A673 (cell line): Measurements from ENCODE around the gene STMP1. TPM values are rescaled to one million over a fixed set of nuclear protein-coding genes. Genes with fewer than 3 reads are reported as not detected.

ENCODE experiments used
- BruUV-seq: library from RNA; stranded (reverse); fragments of 400-500 nt; replicated peaks from 2 replicates; lab custom pipeline; 2021; lab: Mats Ljungman, UMichigan
- CTCF ChIA-PET: fragments of 300-600 bp; sonication (Branson Sonifier 250); formaldehyde crosslinking; loops from one replicate; lab custom pipeline; 2022; ENCODE audit warnings: antibody characterized with exemption; lab: Charles Lee
- POLR2A ChIA-PET: fragments of 300-600 bp; sonication (Branson Sonifier 250); formaldehyde crosslinking; loops from one replicate; lab custom pipeline; 2022; ENCODE audit warnings: antibody characterized with exemption; ENCODE audit not compliant: low non-redundant PET; lab: Charles Lee
- DNase-seq: peaks from one replicate; pipeline ENCODE4 v3.0.0-alpha.2; 2015; ENCODE audit warnings: low spot score
- H3K27ac ChIP-seq: fragments of 200-600 bp; sonication (generic); 2 replicates; pipeline ENCODE4 v1.5.1; 2016; ENCODE audit warnings: mixed run types, low read depth, mild to moderate bottlenecking, mixed read lengths, antibody characterized with exemption, low read length; ENCODE audit not compliant: poor library complexity, severe bottlenecking
- H3K27me3 ChIP-seq: fragments of 200-600 bp; sonication (generic); replicated peaks from 2 replicates; pipeline ENCODE4 v1.6.1; 2017; ENCODE audit warnings: mixed run types, low read depth, mild to moderate bottlenecking, mixed read lengths, antibody characterized with exemption, low read length; ENCODE audit not compliant: insufficient read depth, poor library complexity
- H3K36me3 ChIP-seq: fragments of 200-600 bp; sonication (generic); 2 replicates; pipeline ENCODE4 v1.6.1; 2016; ENCODE audit warnings: mixed run types, mild to moderate bottlenecking, mixed read lengths, antibody characterized with exemption, low read length; ENCODE audit not compliant: insufficient read depth, poor library complexity, severe bottlenecking
- H3K4me1 ChIP-seq: fragments of 200-600 bp; sonication (generic); 2 replicates; pipeline ENCODE4 v1.6.1; 2017; ENCODE audit warnings: mixed run types, mild to moderate bottlenecking, mixed read lengths, antibody characterized with exemption, low read length; ENCODE audit not compliant: insufficient read depth, poor library complexity, severe bottlenecking
- H3K4me3 ChIP-seq: fragments of 200-600 bp; sonication (generic); 2 replicates; pipeline ENCODE4 v1.5.1; 2016; ENCODE audit warnings: low read depth, mixed run types, mild to moderate bottlenecking, mixed read lengths, low read length; ENCODE audit not compliant: poor library complexity, severe bottlenecking
- H3K9me3 ChIP-seq: fragments of 200-600 bp; sonication (generic); 2 replicates; pipeline ENCODE4 v1.6.1; 2016; ENCODE audit warnings: mixed run types, low read depth, mild to moderate bottlenecking, mixed read lengths, antibody characterized with exemption, low read length; ENCODE audit not compliant: poor library complexity, severe bottlenecking
- EZH2 ChIP-seq: fragments of 200-600 bp; sonication (generic); IDR thresholded peaks from 2 replicates; pipeline ENCODE4 v1.6.1; 2017; ENCODE audit warnings: borderline replicate concordance, low read depth, mild to moderate bottlenecking, mixed read lengths, antibody characterized with exemption, low read length; ENCODE audit not compliant: poor library complexity, severe bottlenecking
- intact Hi-C: fragments of 100-400 bp; cut with micrococcal nuclease; formaldehyde crosslinking; loops from one replicate; pipeline ENCODE4 v1.10.0; 2022; ENCODE audit not compliant: unreplicated experiment
- total RNA-seq: library from RNA; stranded (reverse); gene quantifications from 2 replicates; pipeline ENCODE4 v1.2.3, GENCODE V29; 2021
- TF ChIP-seq, protein P1 (sequence below): fragments of 300-800, 200-600 bp; sonication (generic); conservative IDR thresholded peaks from 2 replicates; pipeline ENCODE4 v1.5.1; 2017; ENCODE audit warnings: low read depth, mild to moderate bottlenecking, antibody characterized with exemption, low read length, moderate library complexity, mixed read lengths

Gene STMP1
- total RNA-seq, 1 experiment from 2014 or later, result 33.4 TPM

DNA sequence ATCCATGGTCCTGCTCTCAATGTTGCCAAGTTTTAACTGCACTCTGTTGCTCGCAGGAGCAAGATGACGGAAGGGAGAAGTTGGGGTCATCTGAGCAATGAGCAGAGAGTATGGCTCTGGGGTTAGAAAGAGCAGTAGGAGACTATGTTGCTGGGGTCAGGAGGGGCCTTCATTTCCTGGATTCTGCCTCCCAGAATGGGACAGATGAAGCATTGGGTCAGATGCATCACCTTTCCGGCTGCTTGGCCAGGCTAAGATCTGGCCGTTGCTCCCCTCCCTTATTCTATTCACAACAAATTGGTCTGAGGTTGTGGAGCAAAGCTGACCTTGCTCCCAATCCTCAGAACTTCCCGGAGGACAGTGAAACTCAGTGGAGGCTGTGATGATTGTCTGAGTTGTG, 22.4 kb downstream of the STMP1 start:
- Histone ChIP-seq H3K9me3 (no peaks in the 10 kb centered on the region), H3K4me3 (no peak overlapping the region), H3K27me3 (no peaks in the 10 kb centered on the region), H3K4me1 (no peaks in the 10 kb centered on the region), H3K36me3 (no peaks in the 10 kb centered on the region), H3K27ac (no peak overlapping the region)
- no peak for TF ChIP-seq EZH2
- TF ChIP-seq, protein P1, sequence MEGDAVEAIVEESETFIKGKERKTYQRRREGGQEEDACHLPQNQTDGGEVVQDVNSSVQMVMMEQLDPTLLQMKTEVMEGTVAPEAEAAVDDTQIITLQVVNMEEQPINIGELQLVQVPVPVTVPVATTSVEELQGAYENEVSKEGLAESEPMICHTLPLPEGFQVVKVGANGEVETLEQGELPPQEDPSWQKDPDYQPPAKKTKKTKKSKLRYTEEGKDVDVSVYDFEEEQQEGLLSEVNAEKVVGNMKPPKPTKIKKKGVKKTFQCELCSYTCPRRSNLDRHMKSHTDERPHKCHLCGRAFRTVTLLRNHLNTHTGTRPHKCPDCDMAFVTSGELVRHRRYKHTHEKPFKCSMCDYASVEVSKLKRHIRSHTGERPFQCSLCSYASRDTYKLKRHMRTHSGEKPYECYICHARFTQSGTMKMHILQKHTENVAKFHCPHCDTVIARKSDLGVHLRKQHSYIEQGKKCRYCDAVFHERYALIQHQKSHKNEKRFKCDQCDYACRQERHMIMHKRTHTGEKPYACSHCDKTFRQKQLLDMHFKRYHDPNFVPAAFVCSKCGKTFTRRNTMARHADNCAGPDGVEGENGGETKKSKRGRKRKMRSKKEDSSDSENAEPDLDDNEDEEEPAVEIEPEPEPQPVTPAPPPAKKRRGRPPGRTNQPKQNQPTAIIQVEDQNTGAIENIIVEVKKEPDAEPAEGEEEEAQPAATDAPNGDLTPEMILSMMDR, result no peak
- BruUV-seq, result no TSS peak
- intact Hi-C loops, result no loop called here
- POLR2A ChIA-PET, result no interaction called here
- CTCF ChIA-PET, result interaction anchor here (1.5 kb wide), 1 partner anchor 12 kb away, joined by 3 read pairs; no protein-coding TSS in a partner anchor
- DNase-seq, result no peak

- no peak for DNase-seq
- intact Hi-C loops, result no loop called here
- H3K36me3 ChIP-seq, result no peaks in the 10 kb centered on the region
- H3K9me3 ChIP-seq, result no peaks in the 10 kb centered on the region
- no TSS peak for BruUV-seq
- H3K4me1 ChIP-seq, result no peaks in the 10 kb centered on the region
- no peak overlapping the region for H3K27ac ChIP-seq
- ChIA-PET CTCF (interaction anchor here (1.5 kb wide), 1 partner anchor 13 kb away, joined by 3 read pairs; no protein-coding TSS in a partner anchor), POLR2A (no interaction called here)
- no peaks in the 10 kb centered on the region for H3K27me3 ChIP-seq
- no peak for TF ChIP-seq EZH2
- TF ChIP-seq, protein P1, result no peak
- H3K4me3 ChIP-seq, result no peak overlapping the region
These were observed 23.2 kb downstream of the STMP1 start for GRCh38 chr7:135685306-135686084.

DNA sequence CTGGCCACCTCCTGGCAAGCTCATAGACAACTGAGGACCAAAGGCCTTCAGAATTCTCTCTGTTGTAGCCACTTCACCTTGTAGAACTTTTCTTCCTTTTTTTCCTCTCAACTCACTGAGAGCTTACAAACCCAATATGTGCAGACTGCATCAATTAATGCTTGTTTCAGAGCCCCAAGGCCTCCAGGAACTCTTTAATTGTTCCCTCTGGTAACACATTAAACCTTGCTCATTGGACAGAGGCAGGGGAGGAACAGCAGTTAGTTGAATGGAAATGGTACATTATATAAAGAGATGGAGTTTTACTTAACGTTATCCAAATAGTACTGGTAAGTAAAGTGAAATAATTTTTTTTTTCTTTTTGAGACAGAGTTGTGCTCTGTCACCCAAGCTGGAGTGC, 25.2 kb downstream of the STMP1 start:
- Histone ChIP-seq H3K27me3 (no peaks in the 10 kb centered on the region), H3K4me3 (no peak overlapping the region), H3K9me3 (no peaks in the 10 kb centered on the region), H3K36me3 (no peaks in the 10 kb centered on the region), H3K27ac (no peak overlapping the region), H3K4me1 (no peaks in the 10 kb centered on the region)
- no TSS peak for BruUV-seq
- TF ChIP-seq, protein P1, result no peak
- no peak for TF ChIP-seq EZH2
- intact Hi-C loops, result no loop called here
- ChIA-PET CTCF (no interaction called here), POLR2A (interaction anchor here (0.5 kb wide), 1 partner anchor 1504 kb away, joined by 4 read pairs; no protein-coding TSS in a partner anchor)
- no peak for DNase-seq
